Stimulated activated CD4-positive, alpha-beta T cell treated with anti-CD3 and anti-CD28 coated beads, Interleukin-2, amount 100 ng/mL, for 24 hours (primary cell): Measurements from ENCODE around the gene RELL1.

ENCODE experiments used
- DNase-seq, 2 donors: peaks; one replicate each; pipeline ENCODE4 v3.0.0-alpha.2; 2020

The RELL1 gene

GRCh38 chr4:37631551-37631950, 54.6 kb downstream of the RELL1 start:
- no peak for DNase-seq

GRCh38 chr4:37629713-37630112, 56.5 kb downstream of the RELL1 start:
- DNase-seq, result no peak

GRCh38 chr4:37628977-37629609, 57.1 kb downstream of the RELL1 start:
- no peak for DNase-seq

- DNase-seq, result no peak
These were observed 58.9 kb downstream of the RELL1 start for GRCh38 chr4:37627263-37627662.

- no peak for DNase-seq
These were observed 60.7 kb downstream of the RELL1 start for GRCh38 chr4:37625499-37625898.

GRCh38 chr4:37623940-37624339, 62.2 kb downstream of the RELL1 start:
- DNase-seq, result no peak

- DNase-seq, result no peak
These were observed 63.1 kb downstream of the RELL1 start for GRCh38 chr4:37623125-37623524.

GRCh38 chr4:37620176-37620575, 66.0 kb downstream of the RELL1 start:
- DNase-seq, result no peak

GRCh38 chr4:37615720-37616063, 70.5 kb downstream of the RELL1 start:
- no peak for DNase-seq

- DNase-seq, result no peak
These were observed 71.0 kb downstream of the RELL1 start for GRCh38 chr4:37615059-37615719.

- no peak for DNase-seq
These were observed 73.4 kb downstream of the RELL1 start for GRCh38 chr4:37612811-37613210.

- DNase-seq, result no peak
These were observed 76.5 kb downstream of the RELL1 start for GRCh38 chr4:37609626-37610025.

- DNase-seq, result no peak
These were observed 79.2 kb downstream of the RELL1 start for GRCh38 chr4:37607018-37607417.

- DNase-seq, result no peak
These were observed 80.2 kb downstream of the RELL1 start for GRCh38 chr4:37605843-37606565.

- DNase-seq, result no peak
These were observed 81.7 kb downstream of the RELL1 start for GRCh38 chr4:37604461-37604860.

- no peak for DNase-seq
These were observed 82.5 kb downstream of the RELL1 start for GRCh38 chr4:37603711-37604110.

- peak; percentile 82 for DNase-seq
These were observed 83.1 kb downstream of the RELL1 start for GRCh38 chr4:37603070-37603468.

GRCh38 chr4:37602454-37603069, 83.6 kb downstream of the RELL1 start:
- no peak for DNase-seq

- no peak for DNase-seq
These were observed 84.6 kb downstream of the RELL1 start for GRCh38 chr4:37601531-37601930.

- no peak for DNase-seq
These were observed 86.9 kb downstream of the RELL1 start for GRCh38 chr4:37599092-37599790.

GRCh38 chr4:37597034-37597433, 89.1 kb downstream of the RELL1 start:
- no peak for DNase-seq

- DNase-seq, result no peak
These were observed 90.1 kb downstream of the RELL1 start for GRCh38 chr4:37595875-37596680.
